ENCODE data around the gene RYR2. TPM values are rescaled to one million over a fixed set of nuclear protein-coding genes. Genes with fewer than 3 reads are reported as not detected.

Gene RYR2
- total and polyA plus RNA-seq, 8 donors = 1.6 to 6.9 (median 4.4) TPM

- intact Hi-C loops (cut with DNase I) = no loop called here
- FAIRE-seq (no peak), ATAC-seq (no peak), DNase-seq (no peak)
- 75 to 84% methylated on average over 6 of the region's 6 CpGs for WGBS, 2 donors
- Histone ChIP-seq H3K27ac (no peak overlapping the region), H3K4me1 (no peaks in the 10 kb centered on the region), H3K9me3 (no peaks in the 10 kb centered on the region), H3K36me3 (no peaks in the 10 kb centered on the region), H3K27me3 (peaks cover 0 to 4% (median 1%) of the 10 kb centered on the region in 4 donors), H3K4me3 (no peak overlapping the region)
- TF ChIP-seq CTCF (IDR thresholded peaks at IDR 0.05) = no peak
Observed at GRCh38 chr1:237050185-237050584, 8.2 kb downstream of the RYR2 start.

GRCh38 chr1:237050915-237051314, 8.9 kb downstream of the RYR2 start:
- ATAC-seq (no peak), DNase-seq (no peak), FAIRE-seq (no peak)
- TF ChIP-seq CTCF (IDR thresholded peaks at IDR 0.05) = no peak
- Histone ChIP-seq H3K27ac (no peak overlapping the region), H3K27me3 (peaks cover 0 to 4% (median 0%) of the 10 kb centered on the region in 4 donors), H3K4me3 (no peak overlapping the region), H3K4me1 (no peaks in the 10 kb centered on the region), H3K9me3 (no peaks in the 10 kb centered on the region), H3K36me3 (no peaks in the 10 kb centered on the region)
- 68 to 82% methylated on average over 3 of the region's 3 CpGs for WGBS, 2 donors
- intact Hi-C loops (cut with DNase I) = no loop called here

- no peak for FAIRE-seq
- Histone ChIP-seq H3K36me3 (no peaks in the 10 kb centered on the region), H3K9me3 (no peaks in the 10 kb centered on the region), H3K27ac (no peak overlapping the region), H3K4me1 (no peaks in the 10 kb centered on the region), H3K27me3 (no peaks in the 10 kb centered on the region), H3K4me3 (no peak overlapping the region)
- no peak for ATAC-seq
- DNase-seq = no peak
- intact Hi-C loops (cut with DNase I) = no loop called here
- 49 to 53% methylated on average over 2 of the region's 2 CpGs for WGBS, 2 donors
- TF ChIP-seq CTCF (IDR thresholded peaks at IDR 0.05) = no peak
Observed at GRCh38 chr1:237054313-237054712, 12.3 kb downstream of the RYR2 start.

GRCh38 chr1:237058470-237058869, 16.5 kb downstream of the RYR2 start:
- no peak for DNase-seq
- WGBS, 2 donors = 53 to 70% methylated on average over 9 of the region's 9 CpGs
- no peak for TF ChIP-seq CTCF (IDR thresholded peaks at IDR 0.05)
- Histone ChIP-seq H3K4me3 (no peak overlapping the region), H3K4me1 (no peaks in the 10 kb centered on the region), H3K36me3 (no peaks in the 10 kb centered on the region), H3K27ac (no peak overlapping the region), H3K9me3 (no peaks in the 10 kb centered on the region), H3K27me3 (no peaks in the 10 kb centered on the region)
- no peak for FAIRE-seq
- intact Hi-C loops (cut with DNase I) = no loop called here
- no peak for ATAC-seq

GRCh38 chr1:237059244-237059643, 17.3 kb downstream of the RYR2 start:
- Histone ChIP-seq H3K36me3 (no peaks in the 10 kb centered on the region), H3K27me3 (no peaks in the 10 kb centered on the region), H3K27ac (no peak overlapping the region), H3K4me1 (no peaks in the 10 kb centered on the region), H3K4me3 (no peak overlapping the region), H3K9me3 (no peaks in the 10 kb centered on the region)
- intact Hi-C loops (cut with DNase I) = no loop called here
- ATAC-seq (no peak), FAIRE-seq (no peak), DNase-seq (no peak)
- 51 to 64% methylated on average over 3 of the region's 3 CpGs for WGBS, 2 donors
- TF ChIP-seq CTCF (IDR thresholded peaks at IDR 0.05) = no peak

Measured in pancreas (tissue), 10 donors.